ENCODE data around the gene TBC1D14.

GRCh38 chr4:6968496-6968895 is 58.9 kb downstream of the TBC1D14 start:
- TF ChIP-seq POLR2A (IDR thresholded peaks at IDR 0.05), result no peak
- TF ChIP-seq CTCF (IDR thresholded peaks at IDR 0.05), result no peak
